NOMO-1 treated with DMSO at 0.1 percent for 48 hours (cell line): ENCODE data around the gene ELK3.
A peak's percentile ranks its signal among the peaks of the same experiment; 100 is the strongest.

Experiments
- DNase-seq: peaks from one replicate; lab custom pipeline; 2025; ENCODE audit not compliant: unreplicated experiment; lab: John Stamatoyannopoulos, UW

The ELK3 gene

DNA sequence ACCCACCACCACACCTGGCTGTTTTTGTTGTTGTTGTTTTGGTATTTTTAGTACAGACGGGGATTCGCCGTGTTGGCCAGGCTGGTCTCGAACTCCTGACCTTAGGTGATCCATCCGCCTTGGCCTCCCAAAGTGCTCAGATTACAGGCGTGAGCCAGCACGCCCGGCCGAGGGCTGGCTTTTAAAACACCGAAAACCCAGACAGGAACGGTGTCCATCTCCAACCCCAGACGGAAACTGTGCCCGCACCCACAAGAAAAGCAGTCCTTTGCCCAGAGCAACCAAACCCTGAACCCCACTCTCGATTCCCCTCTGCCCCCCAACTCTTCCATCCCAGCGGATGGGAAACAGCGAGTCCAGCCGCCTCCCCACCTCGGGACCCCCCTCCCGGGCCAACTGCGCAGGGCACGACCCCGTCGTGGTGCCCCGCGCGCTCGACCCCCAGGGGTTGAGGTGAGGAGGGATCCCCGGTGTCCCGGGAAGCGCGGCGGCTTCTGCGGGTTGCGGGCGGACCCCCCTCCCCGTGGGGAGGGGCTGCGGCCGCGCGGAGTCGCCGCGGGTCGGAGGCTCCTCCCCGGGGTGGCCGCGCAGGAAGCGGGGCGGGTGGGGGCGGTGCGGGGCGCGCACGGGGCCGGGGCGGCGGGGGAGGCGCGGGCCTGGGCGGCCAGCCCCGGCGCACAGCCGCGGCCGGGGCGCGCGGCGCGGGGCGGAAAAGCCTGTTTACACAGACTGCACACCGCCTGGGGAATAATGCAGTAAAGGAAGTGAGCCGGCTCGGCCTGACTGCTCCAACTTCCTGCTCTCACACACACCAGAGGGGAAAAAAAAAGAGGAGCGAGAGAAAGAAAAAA is at the start of gene ELK3:
Gene ELK3 (plus strand): TSS at position 651 of the 851 bp plus-strand sequence.
- DNase-seq, result peak; percentile 45

- no peak for DNase-seq
Measured at GRCh38 chr12:96146747-96147146, 47.4 kb upstream of the ELK3 start.

GRCh38 chr12:96150442-96150841 is 43.7 kb upstream of the ELK3 start:
- DNase-seq, result no peak

DNA sequence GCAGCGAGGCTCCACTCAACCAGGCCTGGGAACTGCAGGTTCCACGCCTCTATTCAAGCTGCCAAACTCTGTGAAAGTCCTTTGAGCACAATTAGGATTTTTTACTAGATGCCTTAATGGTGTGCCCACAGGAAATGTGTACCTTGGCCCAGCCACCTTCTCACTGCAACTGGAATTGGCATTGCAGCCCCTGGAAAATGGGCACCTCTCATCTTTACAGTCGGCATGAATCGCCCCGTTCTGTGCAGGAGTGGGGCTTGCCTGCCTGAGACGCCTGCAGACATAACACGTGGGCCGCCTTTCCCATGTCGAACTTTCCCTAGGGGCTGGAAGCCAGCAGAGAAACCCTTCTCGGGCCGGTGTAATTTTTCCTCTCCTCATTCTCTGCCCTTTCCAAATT is 42.0 kb upstream of the ELK3 start:
- no peak for DNase-seq

GRCh38 chr12:96153131-96153725 is 40.9 kb upstream of the ELK3 start:
- no peak for DNase-seq

DNA sequence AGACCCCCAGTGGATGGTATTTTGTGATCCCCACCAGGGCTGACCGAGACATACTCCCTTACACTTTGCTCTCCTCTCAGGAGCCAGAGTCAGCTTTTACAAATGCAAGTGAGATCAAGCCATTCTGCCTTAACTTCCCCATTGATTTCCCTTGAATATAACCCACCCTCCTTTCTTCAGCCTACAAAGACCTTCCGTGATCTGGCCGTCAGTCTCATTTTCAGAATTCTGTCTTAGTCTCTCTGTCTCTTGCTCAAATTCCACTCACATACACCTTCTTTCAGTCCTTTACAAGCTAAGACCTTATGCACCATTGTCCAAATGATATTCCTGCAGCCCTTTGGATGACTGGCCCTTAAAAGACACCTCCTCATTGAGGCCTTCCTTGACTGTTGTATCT is 39.0 kb upstream of the ELK3 start:
- DNase-seq, result no peak

DNA sequence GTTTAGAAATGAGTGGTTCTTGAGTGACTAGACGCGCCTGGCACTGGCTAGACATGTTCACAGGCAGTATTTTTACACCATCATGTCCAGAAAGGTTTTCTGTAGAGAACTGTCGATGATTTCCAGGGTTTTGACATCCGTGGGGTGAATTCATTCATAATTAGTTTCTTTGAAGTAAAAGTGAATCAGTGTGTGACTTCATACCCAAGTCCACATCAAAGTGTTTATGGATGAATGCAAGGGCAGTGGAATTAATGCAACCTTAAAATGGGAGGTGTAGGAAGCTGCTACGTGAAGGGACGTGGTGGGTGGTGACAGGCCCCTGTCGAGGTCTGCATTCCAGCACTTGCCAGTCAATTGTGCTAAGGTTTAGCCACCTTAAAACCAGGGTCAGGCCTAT is 38.4 kb upstream of the ELK3 start:
- DNase-seq, result no peak

DNA sequence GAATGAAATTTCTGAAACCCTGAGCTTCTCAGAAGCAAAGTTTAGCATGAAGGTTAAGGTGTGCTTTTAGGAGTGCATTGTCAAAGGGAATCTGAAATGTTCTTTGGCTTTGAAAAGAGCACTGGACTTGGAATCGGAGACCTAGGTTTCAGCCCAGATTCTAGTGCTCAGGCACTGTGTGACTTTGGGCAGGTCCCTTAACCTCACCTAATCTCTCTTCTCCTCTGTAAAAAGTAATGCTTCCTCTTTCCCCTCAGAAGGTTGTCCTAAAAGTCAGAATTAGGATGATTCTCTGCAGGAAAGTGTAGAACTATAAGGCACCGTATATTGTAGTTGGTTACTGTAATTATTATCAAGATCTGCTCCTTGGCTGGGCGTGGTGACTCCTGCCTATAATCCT is 38.0 kb upstream of the ELK3 start:
- DNase-seq, result peak; percentile 14

DNA sequence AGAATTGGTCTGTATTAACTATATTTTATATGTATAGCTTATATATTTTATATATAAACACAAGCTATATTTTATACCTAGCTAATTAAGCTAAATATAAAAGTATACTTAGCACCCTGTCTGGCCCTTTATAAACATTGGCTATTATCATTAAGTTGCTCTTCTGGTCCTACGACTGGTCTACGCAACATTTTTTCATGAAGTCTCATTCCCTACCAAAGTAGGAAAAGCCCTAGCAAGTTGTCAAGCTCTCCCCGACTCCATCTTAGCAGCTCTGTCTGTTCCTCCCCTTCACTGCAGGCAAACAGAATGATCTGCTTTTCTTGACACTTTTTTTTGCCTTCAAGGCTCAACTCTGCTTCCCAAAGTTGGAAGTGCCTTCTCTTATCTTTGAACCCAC is 36.7 kb upstream of the ELK3 start:
- DNase-seq, result no peak

DNA sequence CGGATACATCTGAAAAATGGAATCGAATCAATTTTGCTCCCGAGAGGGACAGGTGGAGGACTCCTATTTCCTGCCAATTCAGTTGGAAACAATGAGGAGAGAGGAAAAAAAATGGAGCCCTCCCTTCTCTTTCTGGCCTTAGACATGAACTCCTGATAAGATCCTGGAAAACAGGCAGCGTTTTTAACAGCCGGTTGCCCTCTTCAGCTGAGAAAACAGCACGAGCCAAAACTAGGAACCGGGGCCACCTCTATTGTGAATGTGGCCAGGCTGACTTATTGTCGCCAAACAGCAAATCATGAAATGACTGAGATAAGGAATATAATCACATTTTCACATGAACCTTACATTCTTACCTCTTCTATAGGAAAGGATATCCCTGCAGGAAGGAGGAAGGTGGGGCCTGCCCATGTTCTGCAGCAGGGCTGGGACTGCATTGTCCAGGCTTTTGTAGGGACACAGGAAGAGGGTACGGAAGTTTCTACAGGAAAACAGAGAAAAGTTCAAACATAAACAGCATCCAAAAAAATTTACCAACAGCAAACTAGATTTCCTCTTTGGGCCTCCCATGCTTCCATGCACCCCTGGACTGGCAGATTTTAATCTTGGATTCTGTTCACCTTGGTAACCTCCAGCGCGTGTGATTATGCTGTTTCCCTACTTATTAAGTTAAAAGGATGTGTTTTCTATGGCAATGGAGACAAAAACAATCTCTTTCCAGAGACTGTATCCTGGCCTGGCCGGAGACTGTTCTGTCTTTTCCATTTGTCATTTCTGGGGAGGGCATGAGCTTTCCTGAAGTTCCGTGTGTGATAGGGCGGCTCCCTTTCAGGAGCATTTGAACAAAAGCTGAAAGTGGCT is 29.0 kb upstream of the ELK3 start:
- DNase-seq, result no peak

GRCh38 chr12:96166765-96167164 is 27.4 kb upstream of the ELK3 start:
- DNase-seq, result no peak

GRCh38 chr12:96167492-96167891 is 26.7 kb upstream of the ELK3 start:
- DNase-seq, result no peak

DNA sequence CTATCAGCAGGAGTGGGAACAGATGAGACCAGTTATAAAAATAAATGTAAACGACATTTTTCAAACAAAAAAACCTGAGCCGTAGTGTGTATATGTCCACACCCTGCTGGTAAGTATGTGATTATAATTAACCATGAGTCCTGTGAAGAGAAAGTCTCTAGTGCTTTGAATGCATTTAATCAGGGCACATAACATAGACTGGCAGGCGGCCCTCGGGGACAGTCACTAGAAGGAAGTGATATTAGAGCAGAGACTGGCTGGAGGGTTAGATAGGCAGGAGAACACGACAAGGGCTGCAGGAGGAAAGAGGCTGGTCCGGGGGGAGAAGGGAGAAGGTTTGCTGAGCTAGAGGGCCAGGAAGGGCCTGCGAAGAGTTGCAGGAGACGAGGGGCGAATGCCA is 23.8 kb upstream of the ELK3 start:
- DNase-seq, result no peak

DNA sequence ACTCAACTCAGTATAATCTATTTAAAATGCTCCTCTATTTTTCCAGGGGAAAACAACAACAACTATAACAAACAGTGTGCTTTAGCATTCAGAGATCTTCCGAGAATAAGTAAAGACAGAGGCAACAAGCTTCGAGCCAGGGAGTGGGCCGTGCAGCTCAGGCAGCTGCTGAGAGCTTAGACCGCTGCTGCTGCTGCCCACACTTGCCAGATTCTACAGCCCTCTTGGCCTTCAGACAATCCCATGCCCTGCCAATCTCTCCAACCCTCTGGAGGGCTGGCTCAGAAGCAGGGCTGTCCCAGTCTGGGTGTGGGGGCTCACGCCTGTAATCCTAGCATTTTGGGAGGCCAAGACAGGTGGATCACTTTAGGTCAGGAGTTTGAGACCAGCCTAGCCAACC is 23.4 kb upstream of the ELK3 start:
- no peak for DNase-seq

GRCh38 chr12:96171905-96172304 is 22.3 kb upstream of the ELK3 start:
- no peak for DNase-seq

DNA sequence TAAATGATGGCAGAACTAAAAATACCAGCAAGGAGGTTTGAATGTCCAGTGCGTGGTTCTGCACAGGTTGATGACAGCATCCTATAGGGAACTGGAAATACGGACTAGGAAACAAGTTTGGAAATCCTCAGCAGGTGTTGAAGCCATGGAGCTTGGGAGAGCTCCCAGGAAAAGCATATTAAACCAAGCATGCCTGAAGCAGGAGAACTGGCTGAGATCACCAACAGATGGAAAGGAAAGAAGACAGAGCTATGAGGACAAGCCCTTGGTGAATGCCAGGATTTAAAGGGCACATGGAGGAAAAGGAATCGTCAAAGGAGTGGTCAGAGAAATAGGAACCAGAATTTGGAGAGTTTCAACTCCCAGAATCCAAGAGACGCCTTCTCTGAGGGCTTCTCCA is 21.2 kb upstream of the ELK3 start:
- no peak for DNase-seq

- no peak for DNase-seq
Measured at GRCh38 chr12:96176575-96176974, 17.6 kb upstream of the ELK3 start.

DNA sequence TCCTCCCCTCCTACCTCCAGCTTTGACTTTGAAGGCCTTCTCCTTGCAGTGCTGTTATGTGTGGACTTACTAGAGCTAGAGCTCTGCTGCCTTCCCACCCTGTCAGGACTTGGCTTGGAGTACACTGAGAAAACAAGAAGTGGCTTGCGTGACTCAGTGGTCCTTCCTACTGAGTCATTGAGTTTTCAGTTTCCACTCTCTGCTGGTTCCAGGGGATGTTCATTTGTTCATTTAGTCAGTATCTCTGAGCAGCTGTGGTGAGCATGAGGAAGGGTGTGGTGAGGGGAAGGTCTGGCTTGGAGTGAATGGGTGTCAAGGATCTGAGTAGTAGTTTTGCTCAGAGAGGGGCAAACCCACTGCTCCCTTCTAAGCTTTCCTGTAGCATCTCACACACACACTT is 17.2 kb upstream of the ELK3 start:
- peak; percentile 97 for DNase-seq

- DNase-seq, result no peak
Measured at GRCh38 chr12:96183734-96184370, 10.3 kb upstream of the ELK3 start.

DNA sequence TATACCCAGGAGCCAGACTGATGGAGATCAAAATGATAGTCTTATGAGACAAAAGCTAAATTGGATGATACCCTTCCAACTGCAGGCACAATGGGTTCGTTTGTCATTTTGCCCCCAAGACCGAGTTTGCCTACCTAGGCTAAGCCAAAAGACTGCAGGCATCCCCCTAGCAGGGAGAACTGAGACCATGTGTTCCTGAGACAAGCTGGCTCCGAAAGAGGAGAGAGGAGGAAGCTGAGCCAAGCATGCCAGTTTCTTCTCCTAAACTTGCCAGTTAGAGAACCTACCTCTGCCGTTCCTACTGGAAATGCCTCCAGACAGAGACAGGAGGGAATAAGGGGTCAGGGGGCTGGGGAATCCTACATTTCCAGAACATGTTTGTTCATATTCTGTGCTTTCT is 8.3 kb upstream of the ELK3 start:
- no peak for DNase-seq

- no peak for DNase-seq
Measured at GRCh38 chr12:96186607-96187301, 7.4 kb upstream of the ELK3 start.
